HUES48 (cell line): ENCODE data around the gene OR5M3.

Experiments used
- H3K27ac ChIP-seq: one replicate; pipeline ENCODE4 v1.7.0; 2013; ENCODE audit warnings: low read depth, low read length, inconsistent platforms
- H3K27me3 ChIP-seq: 2 replicates; pipeline ENCODE4 v1.6.1; 2013; ENCODE audit warnings: mild to moderate bottlenecking, low read length; ENCODE audit not compliant: control insufficient read depth, insufficient read depth
- H3K36me3 ChIP-seq: 2 replicates; pipeline ENCODE4 v1.6.1; 2013; ENCODE audit warnings: low read length; ENCODE audit not compliant: control insufficient read depth, insufficient read depth
- H3K4me1 ChIP-seq: 2 replicates; pipeline ENCODE4 v1.6.1; 2013; ENCODE audit warnings: mild to moderate bottlenecking, low read length; ENCODE audit not compliant: control insufficient read depth, insufficient read depth
- H3K4me3 ChIP-seq: 2 replicates; pipeline ENCODE4 v1.5.1; 2013; ENCODE audit warnings: mild to moderate bottlenecking, low read depth, low read length
- H3K9ac ChIP-seq: 2 replicates; pipeline ENCODE4 v1.6.1; 2013; ENCODE audit warnings: mild to moderate bottlenecking, low read depth, low read length, moderate library complexity
- H3K9me3 ChIP-seq: 2 replicates; pipeline ENCODE4 v1.6.1; 2013; ENCODE audit warnings: low read length; ENCODE audit not compliant: control insufficient read depth, insufficient read depth

The OR5M3 gene

DNA sequence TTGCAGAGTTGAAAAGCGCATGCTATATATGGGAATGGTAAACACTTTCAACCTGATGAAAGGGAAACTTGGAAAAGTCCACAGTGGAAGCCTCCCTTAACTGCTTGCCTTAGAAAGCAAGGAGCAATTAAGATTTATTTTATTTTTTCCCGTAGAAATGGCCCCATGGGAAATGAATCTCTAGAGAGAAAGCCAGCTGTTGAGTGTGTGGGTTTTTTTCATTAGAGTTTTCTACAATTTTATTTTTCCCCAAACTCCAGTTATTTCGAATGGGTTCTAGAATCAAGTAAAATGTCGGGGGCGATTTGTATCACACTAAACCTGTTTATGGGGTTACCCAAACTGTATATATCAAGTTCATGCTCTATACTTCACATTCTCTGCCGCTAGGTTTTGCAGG is at the start of gene OR5M3:
Gene OR5M3, minus strand, starts transcription at position 101 of the 400 bp plus-strand sequence. CDS start 2,855 bp downstream, outside the sequence.
- Histone ChIP-seq H3K27ac (no peak within 1 kb of the TSS), H3K4me1 (no peaks in the 10 kb centered on the region), H3K27me3 (no peaks in the 10 kb centered on the region), H3K4me3 (no peak within 1 kb of the TSS), H3K36me3 (no peaks in the 10 kb centered on the region), H3K9me3 (no peaks in the 10 kb centered on the region), H3K9ac (no peak within 1 kb of the TSS)

DNA sequence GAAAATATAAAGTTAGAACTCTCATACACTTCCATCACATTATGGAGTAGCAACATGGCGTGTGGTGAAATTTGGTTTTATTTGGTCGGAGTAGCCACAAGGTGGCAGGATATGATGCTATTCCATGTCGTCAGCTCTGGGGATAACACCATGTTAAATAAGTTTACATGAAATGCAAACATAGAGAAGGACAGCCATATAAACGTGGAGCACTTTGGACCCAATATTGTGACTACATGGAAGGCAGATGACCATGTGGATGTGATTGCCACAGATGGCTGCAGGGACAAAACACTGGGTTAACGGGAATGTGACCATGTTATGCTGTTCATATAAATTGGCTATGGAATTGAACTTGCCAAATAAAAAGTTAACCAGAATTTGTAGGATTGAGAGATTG is 48.9 kb upstream of the OR5M3 start:
- Histone ChIP-seq H3K9me3 (no peaks in the 10 kb centered on the region), H3K9ac (no peak overlapping the region), H3K27ac (no peak overlapping the region), H3K4me1 (no peaks in the 10 kb centered on the region), H3K36me3 (no peaks in the 10 kb centered on the region), H3K27me3 (no peaks in the 10 kb centered on the region), H3K4me3 (no peak overlapping the region)

DNA sequence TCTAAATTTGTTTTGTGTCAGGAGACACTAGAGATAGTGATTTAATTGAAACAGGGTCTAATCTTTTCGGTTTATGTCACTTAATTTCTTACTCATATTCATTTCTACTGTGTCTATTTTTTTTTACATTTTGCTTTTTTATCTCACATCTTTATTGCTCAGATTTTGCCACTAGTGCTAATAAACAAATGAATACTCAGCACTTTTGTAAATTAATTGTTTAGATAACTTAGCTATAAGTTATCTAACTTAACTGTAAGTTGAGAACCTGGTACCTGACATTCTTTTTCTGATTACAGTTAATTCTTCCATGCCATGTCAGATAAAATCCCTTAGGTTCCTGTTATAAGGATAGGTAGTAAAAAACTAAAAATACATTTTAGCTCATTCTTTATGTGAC is 40.1 kb upstream of the OR5M3 start:
- no peak overlapping the region for H3K27ac ChIP-seq
- H3K27me3 ChIP-seq: no peaks in the 10 kb centered on the region
- H3K4me3 ChIP-seq: no peak overlapping the region
- H3K36me3 ChIP-seq: no peaks in the 10 kb centered on the region
- H3K4me1 ChIP-seq: no peaks in the 10 kb centered on the region
- H3K9ac ChIP-seq: no peak overlapping the region
- no peaks in the 10 kb centered on the region; the same call in 1 of the 2 replicates for H3K9me3 ChIP-seq

DNA sequence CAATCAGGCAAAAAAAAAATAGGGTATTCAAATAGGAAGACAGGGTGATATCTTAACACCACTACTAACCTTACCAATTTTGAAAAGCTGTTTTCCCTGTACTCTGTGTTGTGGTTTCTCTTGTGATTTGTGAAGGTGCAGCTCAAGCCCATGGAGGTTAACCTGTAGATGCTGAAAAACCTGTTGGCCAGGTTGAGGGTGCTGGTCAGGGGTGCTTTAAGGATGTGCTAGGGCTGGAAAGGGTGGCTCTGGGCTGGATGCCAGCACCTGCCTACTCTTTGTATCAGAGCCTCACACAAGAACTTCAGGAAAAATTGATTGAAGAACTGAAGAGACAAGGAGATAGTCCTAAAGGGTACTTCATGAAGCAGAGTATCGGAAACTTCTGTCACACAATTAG is 36.3 kb upstream of the OR5M3 start:
- no peaks in the 10 kb centered on the region for H3K27me3 ChIP-seq
- H3K4me1 ChIP-seq: no peaks in the 10 kb centered on the region
- H3K4me3 ChIP-seq: no peak overlapping the region
- no peak overlapping the region for H3K9ac ChIP-seq
- H3K9me3 ChIP-seq: no peaks in the 10 kb centered on the region; the same call in 1 of the 2 replicates
- no peaks in the 10 kb centered on the region for H3K36me3 ChIP-seq
- no peak overlapping the region for H3K27ac ChIP-seq

DNA sequence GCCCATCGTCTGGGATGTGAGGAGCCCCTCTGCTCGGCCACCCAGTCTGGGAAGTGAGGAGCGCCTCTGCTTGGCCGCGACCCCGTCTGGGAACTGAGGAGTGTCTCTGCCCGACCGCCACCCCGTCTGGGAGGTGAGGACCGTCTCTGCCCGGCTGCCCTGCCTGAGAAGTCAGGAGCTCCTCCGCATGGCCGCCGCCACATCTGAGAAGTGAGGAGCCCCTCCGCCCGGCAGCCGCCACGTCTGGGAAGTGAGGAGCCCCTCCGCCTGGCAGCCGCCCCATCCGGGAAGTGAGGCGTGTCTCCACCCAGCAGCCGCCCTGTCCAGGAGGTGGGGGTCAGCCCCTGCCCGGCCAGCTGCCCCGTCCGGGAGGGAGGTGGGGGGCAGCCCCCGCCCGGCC is 23.9 kb upstream of the OR5M3 start:
- no peaks in the 10 kb centered on the region for H3K36me3 ChIP-seq
- no peak overlapping the region for H3K27ac ChIP-seq
- H3K9me3 ChIP-seq: 0 out of 2 replicates have a peak, but pooled peaks cover 4% of the 10 kb centered on the region

DNA sequence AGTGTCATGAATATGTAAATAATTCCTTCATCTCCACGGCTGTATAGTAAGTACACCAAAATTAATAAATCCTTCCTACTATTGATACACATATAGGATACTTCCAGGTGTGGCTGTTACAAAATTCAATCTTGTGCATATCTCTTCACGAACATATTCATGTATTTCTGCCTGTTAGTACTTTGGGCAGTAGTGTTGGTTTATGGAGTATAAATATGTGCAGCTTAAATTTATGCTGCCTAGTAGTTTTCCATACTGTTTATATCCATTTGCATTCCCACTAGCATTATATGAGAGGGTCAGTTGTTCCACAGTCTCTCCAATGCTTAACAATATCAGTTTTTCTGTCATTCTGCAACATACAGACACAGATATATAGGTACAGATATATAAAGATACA is 22.0 kb upstream of the OR5M3 start:
- Histone ChIP-seq H3K9ac (no peak overlapping the region), H3K36me3 (no peaks in the 10 kb centered on the region), H3K9me3 (0 out of 2 replicates have a peak, but pooled peaks cover 4% of the 10 kb centered on the region), H3K27me3 (no peaks in the 10 kb centered on the region), H3K27ac (no peak overlapping the region), H3K4me3 (no peak overlapping the region), H3K4me1 (no peaks in the 10 kb centered on the region)

More for the DNA sequence above, 23.9 kb upstream of the OR5M3 start:
- Histone ChIP-seq H3K27me3 (no peaks in the 10 kb centered on the region), H3K4me3 (no peak overlapping the region), H3K9ac (no peak overlapping the region), H3K4me1 (no peaks in the 10 kb centered on the region)

DNA sequence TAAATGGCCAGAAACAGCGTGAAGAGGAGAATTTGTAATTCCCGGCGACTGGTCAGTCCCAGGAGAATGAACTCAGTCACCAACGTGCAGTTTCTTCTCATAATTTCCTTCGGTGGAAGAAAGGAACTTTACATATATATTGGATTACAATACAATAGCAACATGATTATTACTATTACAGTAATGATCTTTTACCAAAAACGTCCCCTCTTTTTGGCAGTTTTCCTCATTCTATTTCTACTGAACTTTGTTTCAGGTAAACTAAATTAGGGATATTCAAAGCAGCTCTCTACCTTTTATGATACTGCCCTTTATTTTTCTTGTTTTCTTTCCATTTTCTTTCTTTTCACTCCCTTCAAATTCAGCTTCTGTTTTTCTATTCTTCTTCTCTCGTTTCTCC is 18.1 kb upstream of the OR5M3 start, which contains the start of gene OR5M8:
Gene OR5M8, minus strand, starts transcription at position 101 of the 400 bp plus-strand sequence. Its CDS starts 0 bp downstream, at position 101.
- H3K9ac ChIP-seq: no peak within 1 kb of the TSS

DNA sequence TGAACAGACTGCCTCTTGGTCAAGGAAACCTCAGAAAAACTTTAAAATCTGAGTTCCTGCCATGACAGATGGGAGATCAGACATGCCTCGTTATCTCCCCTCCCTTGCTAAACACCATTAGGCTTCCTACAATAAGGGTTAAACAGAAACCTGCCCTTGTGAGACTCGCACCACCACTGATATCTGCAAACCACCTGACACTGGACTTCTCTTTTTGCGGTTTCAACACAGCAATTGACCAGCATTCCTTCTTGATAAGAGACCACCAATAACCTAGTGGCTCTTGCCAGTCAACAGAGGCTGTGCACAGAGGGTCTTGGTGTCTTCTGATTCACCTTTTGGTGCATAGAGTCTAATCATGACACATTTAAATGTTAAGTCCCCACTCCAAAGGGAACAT is 13.6 kb upstream of the OR5M3 start:
- Histone ChIP-seq H3K36me3 (no peaks in the 10 kb centered on the region), H3K4me1 (no peaks in the 10 kb centered on the region), H3K27ac (no peak overlapping the region), H3K9me3 (no peaks in the 10 kb centered on the region; the same call in 1 of the 2 replicates), H3K4me3 (no peak overlapping the region), H3K9ac (no peak overlapping the region), H3K27me3 (no peaks in the 10 kb centered on the region)

More for the DNA sequence above, 18.1 kb upstream of the OR5M3 start, which contains the start of gene OR5M8:
- Histone ChIP-seq H3K4me3 (no peak within 1 kb of the TSS), H3K27me3 (no peaks in the 10 kb centered on the region), H3K4me1 (no peaks in the 10 kb centered on the region), H3K9me3 (no peaks in the 10 kb centered on the region; the same call in 1 of the 2 replicates), H3K36me3 (no peaks in the 10 kb centered on the region), H3K27ac (no peak within 1 kb of the TSS)

DNA sequence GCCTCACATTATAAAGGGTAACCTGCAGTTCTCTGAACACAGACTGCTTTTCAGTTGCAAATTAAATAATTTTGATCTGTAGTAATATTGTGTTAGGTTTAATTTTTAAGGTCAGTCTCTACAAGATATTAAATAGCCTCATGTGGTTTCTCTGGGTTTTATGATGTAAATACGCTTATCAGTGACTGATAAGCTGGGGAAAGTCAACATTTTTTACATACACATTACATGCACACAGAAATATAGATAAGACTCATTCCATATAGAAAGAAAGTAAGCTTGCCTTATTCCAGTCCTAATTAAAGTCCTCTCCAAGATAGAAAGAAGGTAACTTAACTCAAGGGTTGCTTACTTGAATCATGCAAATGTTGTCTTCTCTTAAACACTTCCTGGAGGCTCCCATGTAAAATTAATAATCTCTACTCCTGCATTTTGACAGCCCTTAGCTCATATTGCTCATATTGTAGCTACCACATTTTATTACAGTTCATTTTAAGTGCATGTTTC is 1.6 kb upstream of the OR5M3 start:
- Histone ChIP-seq H3K9ac (no peak overlapping the region), H3K36me3 (no peaks in the 10 kb centered on the region)

DNA sequence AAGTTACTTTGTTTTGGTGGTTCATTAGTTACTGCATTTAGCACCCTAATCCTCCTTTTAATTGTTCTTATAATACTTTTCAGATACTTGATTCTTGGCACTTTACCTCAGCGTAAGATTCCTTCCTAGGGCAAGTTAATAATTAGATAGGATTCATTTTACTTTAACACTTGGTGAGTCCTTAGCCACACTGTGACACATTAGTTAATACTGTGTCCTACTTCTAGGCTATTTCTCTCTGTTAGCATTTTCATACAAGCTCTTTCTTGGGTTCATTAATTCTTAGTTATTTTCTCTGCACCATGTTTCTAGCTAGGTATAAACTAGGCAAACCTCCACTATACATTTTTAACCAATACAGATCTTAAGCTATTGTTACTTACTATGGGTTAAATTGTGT is 16.1 kb downstream of the OR5M3 start:
- no peaks in the 10 kb centered on the region for H3K9me3 ChIP-seq
- no peaks in the 10 kb centered on the region for H3K36me3 ChIP-seq
- no peaks in the 10 kb centered on the region for H3K27me3 ChIP-seq
- H3K4me1 ChIP-seq: 0 out of 2 replicates have a peak, but pooled peaks cover 6% of the 10 kb centered on the region
- no peak overlapping the region for H3K27ac ChIP-seq
- H3K4me3 ChIP-seq: no peak overlapping the region
- H3K9ac ChIP-seq: no peak overlapping the region

More for the DNA sequence above, 1.6 kb upstream of the OR5M3 start:
- Histone ChIP-seq H3K9me3 (no peaks in the 10 kb centered on the region), H3K4me1 (no peaks in the 10 kb centered on the region), H3K4me3 (no peak overlapping the region), H3K27me3 (no peaks in the 10 kb centered on the region), H3K27ac (no peak overlapping the region)

DNA sequence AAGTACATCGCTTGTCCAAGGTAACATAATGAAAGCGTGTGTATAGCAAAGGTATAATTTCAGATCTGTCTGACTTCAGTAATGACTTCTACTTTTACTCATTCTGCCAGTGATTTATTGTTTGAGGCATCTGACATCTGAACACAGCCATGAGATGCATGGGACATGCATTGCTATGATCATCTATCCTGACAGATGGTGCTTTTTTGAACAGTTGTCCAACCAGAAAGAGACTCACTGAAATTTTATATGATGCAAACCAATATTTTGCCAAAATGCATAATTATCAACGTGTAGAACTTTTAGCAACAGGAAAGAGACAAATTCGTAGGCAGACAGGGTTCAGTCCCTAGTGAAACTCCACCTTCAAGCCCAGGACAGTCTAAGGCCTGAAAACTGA is 19.6 kb downstream of the OR5M3 start:
- no peaks in the 10 kb centered on the region for H3K36me3 ChIP-seq
- H3K9ac ChIP-seq: no peak overlapping the region
- 0 out of 2 replicates have a peak, but pooled peaks cover 6% of the 10 kb centered on the region for H3K4me1 ChIP-seq
- no peaks in the 10 kb centered on the region for H3K27me3 ChIP-seq
- no peaks in the 10 kb centered on the region for H3K9me3 ChIP-seq
- no peak overlapping the region for H3K27ac ChIP-seq
- H3K4me3 ChIP-seq: no peak overlapping the region
